ENCODE results near the gene ACSL4.

GRCh38 chrX:109740433-109740809 is 7.4 kb upstream of the ACSL4 start:
- TF ChIP-seq TAF1 (IDR thresholded peaks at IDR 0.05; ENCODE audit: low read depth) (no peak), EP300 (conservative IDR thresholded peaks at IDR 0.05; ENCODE audit: poor library complexity, severe bottlenecking) (no peak), CTCF (IDR thresholded peaks at IDR 0.05; ENCODE audit: poor library complexity, severe bottlenecking) (no peak), REST (IDR thresholded peaks at IDR 0.05; ENCODE audit: borderline replicate concordance) (no peak), EZH2 (IDR thresholded peaks at IDR 0.05; ENCODE audit: borderline replicate concordance, insufficient read depth, low read length, poor library complexity, severe bottlenecking) (no peak), POLR2AphosphoS5 (IDR thresholded peaks at IDR 0.05) (no peak)
